ENCODE measurements around the gene ENG.

Gene ENG

DNA sequence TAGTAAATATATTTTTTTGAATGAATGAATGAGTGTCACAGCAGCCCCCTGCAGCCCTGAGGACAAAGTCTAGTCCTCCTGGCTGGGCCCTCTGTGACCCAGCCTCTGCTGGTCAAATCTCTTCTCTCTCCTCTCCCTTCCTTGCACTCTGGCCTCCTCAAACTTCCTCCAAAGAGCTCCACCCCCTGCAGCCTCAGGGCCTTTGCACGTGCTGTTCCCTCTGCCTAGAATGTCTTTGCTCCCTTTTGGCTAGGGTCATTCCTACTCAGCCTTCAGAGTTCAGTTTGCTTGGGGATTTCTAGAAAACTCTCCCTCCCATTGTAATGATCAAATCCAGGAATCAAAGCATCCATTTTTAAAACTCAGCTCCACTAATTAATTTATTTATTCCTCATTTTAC lies 89.0 kb downstream of the ENG start:
- Histone ChIP-seq H3K36me3 (ENCODE audit: insufficient read depth, low read length) (no peaks in the 10 kb centered on the region), H3K4me3 (ENCODE audit: low read length) (no peak overlapping the region), H3K27me3 (ENCODE audit: insufficient read depth, low read length) (no peaks in the 10 kb centered on the region), H3K9ac (ENCODE audit: low read depth, low read length) (no peak overlapping the region), H3K9me3 (ENCODE audit: insufficient read depth, low read depth, low read length) (no peaks in the 10 kb centered on the region), H3K27ac (ENCODE audit: low read depth, low read length) (no peak overlapping the region), H3K4me1 (ENCODE audit: insufficient read depth, low read length) (peaks cover 19% of the 10 kb centered on the region)
- 81% methylated on average over 1 of the region's 1 CpG for WGBS
